OCI-LY1 (cell line): ENCODE data around the gene HLTF.

Experiments used
- H2AFZ ChIP-seq: fragments of 200-600 bp; sonication (generic), shearing (Covaris generic); 2 replicates; pipeline ENCODE4 v1.6.0; 2014; ENCODE audit warnings: antibody characterized with exemption, mild to moderate bottlenecking, low read length
- H3F3A ChIP-seq: fragments of 200-600 bp; sonication (generic), shearing (Covaris generic); 2 replicates; pipeline ENCODE4 v1.6.0; 2014; ENCODE audit warnings: mild to moderate bottlenecking, antibody characterized with exemption, low read length, moderate library complexity; ENCODE audit not compliant: insufficient read depth
- H3K27ac ChIP-seq: fragments of 200-600 bp; sonication (generic); 2 replicates; pipeline ENCODE4 v1.5.1; 2014; ENCODE audit warnings: low read length, mixed run types, mild to moderate bottlenecking, low read depth; ENCODE audit not compliant: poor library complexity, severe bottlenecking
- H3K27me3 ChIP-seq: fragments of 200-600 bp; sonication (generic); 2 replicates; pipeline ENCODE4 v1.6.0; 2014; ENCODE audit warnings: antibody characterized with exemption, mild to moderate bottlenecking, low read length, moderate library complexity; ENCODE audit not compliant: insufficient read depth
- H3K36me3 ChIP-seq: fragments of 200-600 bp; sonication (generic); 2 replicates; pipeline ENCODE4 v1.6.1; 2014; ENCODE audit warnings: mild to moderate bottlenecking, antibody characterized with exemption, low read length, moderate library complexity, mixed read lengths; ENCODE audit not compliant: insufficient read depth
- H3K4me1 ChIP-seq: fragments of 200-600 bp; sonication (generic); 2 replicates; pipeline ENCODE4 v1.5.1; 2014; ENCODE audit warnings: mild to moderate bottlenecking, low read length, moderate library complexity; ENCODE audit not compliant: insufficient read depth, severe bottlenecking
- H3K4me2 ChIP-seq: fragments of 200-600 bp; sonication (generic), shearing (Covaris generic); 2 replicates; pipeline ENCODE4 v1.6.1; 2014; ENCODE audit warnings: low read length
- H3K4me3 ChIP-seq: fragments of 200-600 bp; sonication (generic); 2 replicates; pipeline ENCODE4 v1.5.1; 2014; ENCODE audit warnings: low read length, low read depth, mild to moderate bottlenecking, mixed read lengths; ENCODE audit not compliant: poor library complexity, severe bottlenecking
- H3K79me2 ChIP-seq: fragments of 200-600 bp; shearing (Covaris generic); 2 replicates; pipeline ENCODE4 v1.6.1; 2016; ENCODE audit warnings: mixed run types, low read length, mixed read lengths; ENCODE audit not compliant: insufficient read depth
- H3K9ac ChIP-seq: fragments of 200-600 bp; sonication (generic), shearing (Covaris generic); 2 replicates; pipeline ENCODE4 v1.6.1; 2014; ENCODE audit warnings: mild to moderate bottlenecking, low read length, mixed read lengths
- H3K9me2 ChIP-seq: fragments of 200-600 bp; sonication (generic), shearing (Covaris generic); 2 replicates; pipeline ENCODE4 v1.6.1; 2014; ENCODE audit warnings: low read depth, mild to moderate bottlenecking, low read length, mixed read lengths
- H3K9me3 ChIP-seq: fragments of 200-600 bp; shearing (Covaris generic); 2 replicates; pipeline ENCODE4 v1.6.1; 2014; ENCODE audit warnings: low read length, mixed read lengths
- H4K20me1 ChIP-seq: fragments of 200-600 bp; sonication (generic), shearing (Covaris generic); 2 replicates; pipeline ENCODE4 v1.6.0; 2016; ENCODE audit warnings: mild to moderate bottlenecking, low read length; ENCODE audit not compliant: insufficient read depth
- CTCF ChIP-seq: fragments of 200-600 bp; sonication (generic), shearing (Covaris generic); IDR thresholded peaks from 2 replicates; pipeline ENCODE4 v1.5.1; 2017; ENCODE audit warnings: mild to moderate bottlenecking, antibody characterized with exemption, low read length, moderate library complexity, mixed read lengths
- EZH2 ChIP-seq: fragments of 200-600 bp; sonication (generic), shearing (Covaris generic); IDR thresholded peaks from 2 replicates; pipeline ENCODE4 v1.8.0; 2017; ENCODE audit warnings: borderline replicate concordance, mixed run types, mild to moderate bottlenecking, antibody characterized with exemption, low read length, moderate library complexity, mixed read lengths

Gene HLTF

GRCh38 chr3:149129326-149130205 lies 43.2 kb upstream of the HLTF start, which contains the start of gene HPS3:
Gene HPS3 (plus strand): TSS chr3:149129638. CDS start chr3:149129724, 86 bp downstream.
- peak within 1 kb of the TSS; percentile 77 for H3K4me3 ChIP-seq
- peaks cover 26% of the 10 kb centered on the region for H3K4me1 ChIP-seq
- H3K79me2 ChIP-seq = peaks cover 28% of the 10 kb centered on the region
- H3K4me2 ChIP-seq = peak within 1 kb of the TSS; percentile 69
- H3K27ac ChIP-seq = peak within 1 kb of the TSS; percentile 62
- peak within 1 kb of the TSS; percentile 54 for H2AFZ ChIP-seq
- H3K9me2 ChIP-seq = no peaks in the 10 kb centered on the region
- no peaks in the 10 kb centered on the region for H3F3A ChIP-seq
- H3K27me3 ChIP-seq = no peaks in the 10 kb centered on the region
- peak within 1 kb of the TSS; percentile 73 for H3K9ac ChIP-seq
- 0 out of 2 replicates have a peak, but pooled peaks cover 5% of the 10 kb centered on the region for H3K36me3 ChIP-seq
- no peaks in the 10 kb centered on the region for H4K20me1 ChIP-seq
- TF ChIP-seq CTCF = no peak
- no peak for TF ChIP-seq EZH2
- no peaks in the 10 kb centered on the region for H3K9me3 ChIP-seq

- Histone ChIP-seq H3K27me3 (no peaks in the 10 kb centered on the region), H3K79me2 (peaks cover 24% of the 10 kb centered on the region), H3K4me2 (peak overlapping the region; percentile 69), H3F3A (no peaks in the 10 kb centered on the region), H4K20me1 (no peaks in the 10 kb centered on the region), H3K27ac (no peak overlapping the region), H3K9me2 (no peaks in the 10 kb centered on the region), H3K4me1 (peaks cover 26% of the 10 kb centered on the region), H3K4me3 (peak overlapping the region; percentile 77), H3K9me3 (no peaks in the 10 kb centered on the region), H3K9ac (peak overlapping the region; percentile 73), H2AFZ (peak overlapping the region; percentile 54), H3K36me3 (0 out of 2 replicates have a peak, but pooled peaks cover 5% of the 10 kb centered on the region)
- TF ChIP-seq EZH2 (no peak), CTCF (no peak)
These were observed 42.5 kb upstream of the HLTF start for GRCh38 chr3:149128821-149129220.

- Histone ChIP-seq H3K4me1 (peaks cover 3% of the 10 kb centered on the region), H3K9me3 (no peaks in the 10 kb centered on the region), H3K27me3 (no peaks in the 10 kb centered on the region), H3K27ac (no peak overlapping the region), H3K36me3 (no peaks in the 10 kb centered on the region), H3K79me2 (no peaks in the 10 kb centered on the region), H3K9me2 (no peaks in the 10 kb centered on the region), H2AFZ (no peak overlapping the region), H3K4me3 (no peak overlapping the region), H3F3A (no peaks in the 10 kb centered on the region), H3K9ac (no peak overlapping the region), H4K20me1 (no peaks in the 10 kb centered on the region), H3K4me2 (no peak overlapping the region)
- TF ChIP-seq CTCF (no peak), EZH2 (no peak)
These were observed 36.6 kb upstream of the HLTF start for GRCh38 chr3:149122721-149123578.
